Measurements from ENCODE around the gene WIPI1.

Gene WIPI1

GRCh38 chr17:68439656-68440290 lies 17.5 kb downstream of the WIPI1 start:
- Mint-ChIP-seq H3K27me3 (ENCODE audit: low read depth) (no peaks in the 10 kb centered on the region), H3K27ac (no peak overlapping the region), H3K9me3 (no peaks in the 10 kb centered on the region), H3K36me3 (ENCODE audit: low read depth) (peaks cover 25% of the 10 kb centered on the region), H3K4me3 (no peak overlapping the region), H3K4me1 (ENCODE audit: low read depth) (peaks cover 54% of the 10 kb centered on the region)
- no peak for DNase-seq (ENCODE audit: low spot score)

- Mint-ChIP-seq H3K27me3 (ENCODE audit: low read depth) (no peaks in the 10 kb centered on the region), H3K9me3 (no peaks in the 10 kb centered on the region), H3K27ac (peak overlapping the region; percentile 93), H3K4me1 (ENCODE audit: low read depth) (peaks cover 54% of the 10 kb centered on the region), H3K4me3 (peak overlapping the region; percentile 78), H3K36me3 (ENCODE audit: low read depth) (peaks cover 26% of the 10 kb centered on the region)
- DNase-seq (ENCODE audit: low spot score) = peak; percentile 47
Measured at GRCh38 chr17:68437979-68438822, 19.1 kb downstream of the WIPI1 start.

- Mint-ChIP-seq H3K4me1 (ENCODE audit: low read depth) (peaks cover 51% of the 10 kb centered on the region), H3K36me3 (ENCODE audit: low read depth) (peaks cover 35% of the 10 kb centered on the region), H3K27me3 (ENCODE audit: low read depth) (no peaks in the 10 kb centered on the region), H3K4me3 (peak overlapping the region; percentile 78), H3K9me3 (no peaks in the 10 kb centered on the region), H3K27ac (peak overlapping the region; percentile 93)
- DNase-seq (ENCODE audit: low spot score) = peak; percentile 75
Measured at GRCh38 chr17:68435876-68436842, 21.1 kb downstream of the WIPI1 start.

GRCh38 chr17:68435361-68435760 lies 21.9 kb downstream of the WIPI1 start:
- peaks cover 44% of the 10 kb centered on the region for H3K4me1 Mint-ChIP-seq (ENCODE audit: low read depth)
- no peak overlapping the region for H3K4me3 Mint-ChIP-seq
- H3K27ac Mint-ChIP-seq = no peak overlapping the region
- no peaks in the 10 kb centered on the region for H3K27me3 Mint-ChIP-seq (ENCODE audit: low read depth)
- peaks cover 37% of the 10 kb centered on the region for H3K36me3 Mint-ChIP-seq (ENCODE audit: low read depth)
- no peak for DNase-seq (ENCODE audit: low spot score)
- no peaks in the 10 kb centered on the region for H3K9me3 Mint-ChIP-seq

- Mint-ChIP-seq H3K9me3 (no peaks in the 10 kb centered on the region), H3K27ac (no peak overlapping the region), H3K4me1 (ENCODE audit: low read depth) (peaks cover 35% of the 10 kb centered on the region), H3K36me3 (ENCODE audit: low read depth) (peaks cover 43% of the 10 kb centered on the region), H3K27me3 (ENCODE audit: low read depth) (no peaks in the 10 kb centered on the region), H3K4me3 (no peak overlapping the region)
- no peak for DNase-seq (ENCODE audit: low spot score)
Measured at GRCh38 chr17:68433911-68434508, 23.3 kb downstream of the WIPI1 start.

GRCh38 chr17:68433211-68433610 lies 24.1 kb downstream of the WIPI1 start:
- Mint-ChIP-seq H3K36me3 (ENCODE audit: low read depth) (peaks cover 42% of the 10 kb centered on the region), H3K9me3 (no peaks in the 10 kb centered on the region), H3K4me1 (ENCODE audit: low read depth) (peaks cover 27% of the 10 kb centered on the region), H3K4me3 (no peak overlapping the region), H3K27me3 (ENCODE audit: low read depth) (no peaks in the 10 kb centered on the region), H3K27ac (no peak overlapping the region)
- DNase-seq (ENCODE audit: low spot score) = no peak

- DNase-seq (ENCODE audit: low spot score) = no peak
- Mint-ChIP-seq H3K36me3 (ENCODE audit: low read depth) (peaks cover 41% of the 10 kb centered on the region), H3K27me3 (ENCODE audit: low read depth) (no peaks in the 10 kb centered on the region), H3K27ac (peak overlapping the region; percentile 58), H3K4me3 (no peak overlapping the region), H3K9me3 (no peaks in the 10 kb centered on the region), H3K4me1 (ENCODE audit: low read depth) (peaks cover 19% of the 10 kb centered on the region)
Measured at GRCh38 chr17:68432086-68432864, 25.0 kb downstream of the WIPI1 start.

GRCh38 chr17:68431661-68432071 lies 25.6 kb downstream of the WIPI1 start:
- peaks cover 15% of the 10 kb centered on the region for H3K4me1 Mint-ChIP-seq (ENCODE audit: low read depth)
- H3K9me3 Mint-ChIP-seq = no peaks in the 10 kb centered on the region
- no peak overlapping the region for H3K4me3 Mint-ChIP-seq
- H3K27ac Mint-ChIP-seq = peak overlapping the region; percentile 58
- no peaks in the 10 kb centered on the region for H3K27me3 Mint-ChIP-seq (ENCODE audit: low read depth)
- no peak for DNase-seq (ENCODE audit: low spot score)
- H3K36me3 Mint-ChIP-seq (ENCODE audit: low read depth) = peaks cover 42% of the 10 kb centered on the region

- no peak overlapping the region for H3K4me3 Mint-ChIP-seq
- no peaks in the 10 kb centered on the region for H3K27me3 Mint-ChIP-seq (ENCODE audit: low read depth)
- no peak for DNase-seq (ENCODE audit: low spot score)
- peaks cover 40% of the 10 kb centered on the region for H3K36me3 Mint-ChIP-seq (ENCODE audit: low read depth)
- H3K9me3 Mint-ChIP-seq = no peaks in the 10 kb centered on the region
- peaks cover 9% of the 10 kb centered on the region for H3K4me1 Mint-ChIP-seq (ENCODE audit: low read depth)
- no peak overlapping the region for H3K27ac Mint-ChIP-seq
Measured at GRCh38 chr17:68431045-68431608, 26.2 kb downstream of the WIPI1 start.

GRCh38 chr17:68429881-68430280 lies 27.4 kb downstream of the WIPI1 start:
- Mint-ChIP-seq H3K36me3 (ENCODE audit: low read depth) (peaks cover 36% of the 10 kb centered on the region), H3K4me1 (ENCODE audit: low read depth) (peaks cover 4% of the 10 kb centered on the region), H3K9me3 (no peaks in the 10 kb centered on the region), H3K27me3 (ENCODE audit: low read depth) (no peaks in the 10 kb centered on the region), H3K4me3 (no peak overlapping the region), H3K27ac (no peak overlapping the region)
- DNase-seq (ENCODE audit: low spot score) = no peak

GRCh38 chr17:68428498-68429172 lies 28.7 kb downstream of the WIPI1 start:
- H3K4me1 Mint-ChIP-seq (ENCODE audit: low read depth) = peaks cover 4% of the 10 kb centered on the region
- DNase-seq (ENCODE audit: low spot score) = no peak
- peaks cover 35% of the 10 kb centered on the region for H3K36me3 Mint-ChIP-seq (ENCODE audit: low read depth)
- no peak overlapping the region for H3K27ac Mint-ChIP-seq
- no peaks in the 10 kb centered on the region for H3K27me3 Mint-ChIP-seq (ENCODE audit: low read depth)
- H3K4me3 Mint-ChIP-seq = no peak overlapping the region
- H3K9me3 Mint-ChIP-seq = no peaks in the 10 kb centered on the region

GRCh38 chr17:68427575-68427974 lies 29.7 kb downstream of the WIPI1 start:
- Mint-ChIP-seq H3K27me3 (ENCODE audit: low read depth) (no peaks in the 10 kb centered on the region), H3K36me3 (ENCODE audit: low read depth) (peaks cover 30% of the 10 kb centered on the region), H3K27ac (no peak overlapping the region), H3K9me3 (no peaks in the 10 kb centered on the region), H3K4me1 (ENCODE audit: low read depth) (peaks cover 4% of the 10 kb centered on the region), H3K4me3 (no peak overlapping the region)
- DNase-seq (ENCODE audit: low spot score) = no peak
